DOHH2 (cell line): ENCODE measurements around the gene UBE2M.

ENCODE experiments used
- EZH2phosphoT487 ChIP-seq: fragments of 200-600 bp; sonication (generic); IDR thresholded peaks from 2 replicates; pipeline ENCODE4 v1.6.1; 2017; ENCODE audit warnings: borderline replicate concordance, mild to moderate bottlenecking, antibody characterized with exemption, low read length, moderate library complexity, mixed read lengths
- TF ChIP-seq, protein P1 (sequence below): fragments of 200-600 bp; sonication (generic); IDR thresholded peaks from one replicate; pipeline ENCODE4 v1.5.1; 2014; ENCODE audit warnings: antibody characterized with exemption, mild to moderate bottlenecking, low read depth, low read length; ENCODE audit not compliant: poor library complexity, severe bottlenecking

DNA sequence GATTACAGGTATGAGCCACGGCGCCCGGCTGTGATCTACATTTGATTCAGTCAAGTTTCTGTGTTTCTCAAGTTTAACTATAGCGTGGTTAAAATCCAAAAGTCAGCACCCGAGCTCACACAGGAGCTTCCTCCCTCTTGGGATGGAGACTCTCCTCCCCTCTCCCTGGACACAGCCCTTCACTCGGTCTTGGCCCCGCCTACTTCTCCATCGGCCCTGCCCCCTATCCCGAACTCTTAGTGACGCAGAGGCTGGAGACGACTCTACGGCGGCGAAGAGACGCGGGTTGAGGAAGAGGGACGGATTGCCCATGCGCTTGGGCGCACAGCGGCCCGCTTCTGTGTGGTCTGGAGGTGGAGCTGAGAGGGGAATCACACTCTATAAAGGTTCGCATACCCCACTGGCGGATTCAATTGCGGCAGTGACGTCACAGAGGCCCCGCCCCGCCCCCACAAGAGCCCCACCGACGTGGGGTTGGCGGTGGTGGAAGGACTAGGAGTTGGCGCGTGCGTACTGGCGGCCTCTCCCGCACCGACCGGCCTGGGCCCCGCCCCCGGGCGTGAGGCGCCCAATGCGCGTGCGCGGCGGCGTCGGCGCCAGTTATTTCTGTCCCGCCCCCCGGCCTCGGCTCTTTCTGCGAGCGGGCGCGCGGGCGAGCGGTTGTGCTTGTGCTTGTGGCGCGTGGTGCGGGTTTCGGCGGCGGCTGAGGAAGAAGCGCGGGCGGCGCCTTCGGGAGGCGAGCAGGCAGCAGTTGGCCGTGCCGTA, 14.4 kb downstream of the UBE2M start, which contains the start of gene TRIM28:
- TF ChIP-seq, protein P1, sequence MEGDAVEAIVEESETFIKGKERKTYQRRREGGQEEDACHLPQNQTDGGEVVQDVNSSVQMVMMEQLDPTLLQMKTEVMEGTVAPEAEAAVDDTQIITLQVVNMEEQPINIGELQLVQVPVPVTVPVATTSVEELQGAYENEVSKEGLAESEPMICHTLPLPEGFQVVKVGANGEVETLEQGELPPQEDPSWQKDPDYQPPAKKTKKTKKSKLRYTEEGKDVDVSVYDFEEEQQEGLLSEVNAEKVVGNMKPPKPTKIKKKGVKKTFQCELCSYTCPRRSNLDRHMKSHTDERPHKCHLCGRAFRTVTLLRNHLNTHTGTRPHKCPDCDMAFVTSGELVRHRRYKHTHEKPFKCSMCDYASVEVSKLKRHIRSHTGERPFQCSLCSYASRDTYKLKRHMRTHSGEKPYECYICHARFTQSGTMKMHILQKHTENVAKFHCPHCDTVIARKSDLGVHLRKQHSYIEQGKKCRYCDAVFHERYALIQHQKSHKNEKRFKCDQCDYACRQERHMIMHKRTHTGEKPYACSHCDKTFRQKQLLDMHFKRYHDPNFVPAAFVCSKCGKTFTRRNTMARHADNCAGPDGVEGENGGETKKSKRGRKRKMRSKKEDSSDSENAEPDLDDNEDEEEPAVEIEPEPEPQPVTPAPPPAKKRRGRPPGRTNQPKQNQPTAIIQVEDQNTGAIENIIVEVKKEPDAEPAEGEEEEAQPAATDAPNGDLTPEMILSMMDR = no peak
- TF ChIP-seq EZH2phosphoT487 = no peak
